NCI-H2196 (cell line): ENCODE results near the gene IGFBP6.
A peak's percentile ranks its signal among the peaks of the same experiment; 100 is the strongest.
"Not testable (repeated sequence)": the region's sequence is repeated elsewhere in the genome, so short reads cannot be mapped to it uniquely, and the experiment has no call there.

Source experiments
- DNase-seq: peaks from one replicate; lab custom pipeline; 2025; ENCODE audit not compliant: unreplicated experiment; lab: John Stamatoyannopoulos, UW

IGFBP6 gene

DNA sequence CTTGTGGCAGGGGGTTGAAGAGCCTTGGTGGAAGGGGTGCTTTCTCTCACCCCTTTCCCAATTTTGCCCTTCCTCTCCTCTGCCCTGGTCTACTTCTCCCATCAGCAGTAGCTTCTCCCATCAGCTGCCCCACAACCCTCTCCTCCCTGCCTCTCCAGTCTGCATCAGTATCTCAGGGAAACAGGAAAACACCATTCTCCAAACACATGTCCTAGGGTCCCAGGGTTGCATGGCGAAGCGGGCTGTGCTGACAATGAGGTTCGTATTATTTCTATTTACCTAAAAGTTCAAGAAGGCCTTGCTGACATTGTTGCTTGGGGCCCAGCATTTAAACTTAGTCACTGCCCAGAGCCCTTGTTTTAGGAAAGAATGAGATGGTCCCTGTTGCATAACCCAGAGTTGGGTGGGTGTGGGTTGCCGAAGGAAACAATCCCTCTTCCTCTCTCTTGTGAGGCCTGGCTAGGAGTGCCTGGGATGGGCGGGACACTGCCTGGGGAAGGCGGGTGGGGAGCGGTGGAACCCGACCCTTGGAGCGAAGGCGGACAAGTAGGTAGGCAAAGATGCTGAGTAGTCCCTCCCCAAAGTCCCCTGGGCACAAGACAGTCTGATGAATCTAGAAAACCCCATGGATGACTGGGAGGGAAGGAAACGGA lies 1.3 kb upstream of the IGFBP6 start:
- no peak for DNase-seq

DNA sequence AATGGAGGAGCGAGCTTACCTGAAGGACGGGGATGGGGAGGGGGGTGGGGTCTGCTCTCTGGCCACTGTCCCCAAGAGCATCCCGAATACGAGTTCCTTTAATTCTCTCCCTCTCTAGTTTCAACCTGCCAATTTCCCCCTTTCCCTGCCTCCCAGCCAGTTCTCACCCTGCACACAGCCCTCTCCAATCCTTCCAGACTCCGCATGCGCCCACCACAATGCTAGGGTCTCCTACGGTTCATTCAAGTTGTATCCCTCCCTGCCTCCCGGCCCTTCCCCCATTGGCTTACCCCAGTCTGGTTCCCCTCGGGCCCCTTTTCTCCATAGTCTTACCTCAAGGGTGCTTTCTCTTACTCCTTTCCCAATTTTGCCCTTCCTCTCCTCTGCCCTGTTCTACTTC lies 708 bp upstream of the IGFBP6 start:
- no peak for DNase-seq

- no peak for DNase-seq
These were observed 282 bp upstream of the IGFBP6 start for GRCh38 chr12:53097207-53097563.

DNA sequence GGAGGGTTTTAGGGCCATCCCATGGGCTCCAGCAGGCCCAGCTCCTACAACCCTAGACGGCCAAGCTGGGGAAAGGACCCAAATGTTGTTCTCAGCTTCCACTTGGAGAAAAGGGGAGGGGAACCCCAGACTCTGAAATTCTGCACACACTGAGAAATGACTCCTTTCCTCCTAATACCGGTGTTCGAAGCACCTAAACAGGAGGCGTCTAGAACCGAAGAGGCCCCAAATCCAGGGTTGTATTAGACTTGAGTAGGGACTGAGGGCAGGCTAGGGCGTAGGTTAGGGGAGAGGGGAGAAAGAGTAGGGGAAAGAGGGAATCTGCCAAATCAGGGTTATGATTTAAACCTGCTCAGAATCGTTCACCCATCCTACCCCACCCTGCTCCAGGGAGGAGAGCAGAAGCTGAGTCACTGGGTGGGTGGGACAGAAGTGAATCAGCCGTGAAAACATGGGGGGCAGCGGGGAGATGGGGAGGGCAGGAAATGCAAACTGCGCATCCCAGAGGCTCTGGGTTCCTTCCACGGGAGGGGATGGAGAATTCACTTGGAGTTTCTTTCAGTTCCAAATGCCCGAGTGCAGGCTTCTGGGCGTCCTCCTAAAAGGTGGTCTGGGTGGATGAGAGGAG lies 1.0 kb downstream of the IGFBP6 start:
- DNase-seq, result no peak

DNA sequence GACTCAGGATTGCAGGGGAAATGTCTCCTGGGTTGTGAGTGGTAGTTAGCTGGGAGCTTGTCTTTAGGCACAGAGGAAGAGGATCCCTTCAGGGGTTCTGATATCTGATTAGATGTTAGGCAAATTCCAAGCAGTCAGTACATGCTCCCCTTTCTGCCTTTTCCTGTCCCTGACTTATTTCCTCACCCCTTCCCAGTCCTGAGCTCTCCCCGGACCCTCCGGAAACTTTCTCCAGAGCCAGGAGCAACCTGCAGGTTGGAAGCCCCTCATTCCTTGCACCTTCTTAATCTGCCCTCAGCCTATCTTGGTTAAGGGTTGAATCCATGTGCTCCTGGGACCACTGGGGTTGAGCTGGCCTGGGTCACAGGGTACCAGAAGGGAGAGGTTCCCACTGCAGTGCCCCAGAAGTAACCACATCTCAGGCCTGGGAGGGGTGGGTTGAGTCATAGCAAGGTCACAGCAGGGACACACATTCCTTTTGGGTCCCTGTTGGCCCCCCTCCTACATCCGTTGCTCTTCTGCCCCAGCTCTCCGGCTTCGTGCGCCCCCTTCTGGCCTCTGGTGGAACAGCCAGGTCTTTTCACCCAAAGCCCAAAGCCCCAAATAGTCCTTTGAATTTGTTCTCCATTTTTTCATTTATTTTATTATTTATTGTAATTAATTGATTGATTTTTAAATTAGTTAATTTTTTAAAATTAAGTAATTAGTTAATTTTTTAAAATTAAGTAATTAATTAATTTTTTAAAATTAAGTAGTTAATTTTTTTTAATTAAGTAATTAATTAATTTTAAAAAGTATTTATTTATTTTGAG lies 1.8 kb downstream of the IGFBP6 start:
- peak; percentile 80 for DNase-seq

DNA sequence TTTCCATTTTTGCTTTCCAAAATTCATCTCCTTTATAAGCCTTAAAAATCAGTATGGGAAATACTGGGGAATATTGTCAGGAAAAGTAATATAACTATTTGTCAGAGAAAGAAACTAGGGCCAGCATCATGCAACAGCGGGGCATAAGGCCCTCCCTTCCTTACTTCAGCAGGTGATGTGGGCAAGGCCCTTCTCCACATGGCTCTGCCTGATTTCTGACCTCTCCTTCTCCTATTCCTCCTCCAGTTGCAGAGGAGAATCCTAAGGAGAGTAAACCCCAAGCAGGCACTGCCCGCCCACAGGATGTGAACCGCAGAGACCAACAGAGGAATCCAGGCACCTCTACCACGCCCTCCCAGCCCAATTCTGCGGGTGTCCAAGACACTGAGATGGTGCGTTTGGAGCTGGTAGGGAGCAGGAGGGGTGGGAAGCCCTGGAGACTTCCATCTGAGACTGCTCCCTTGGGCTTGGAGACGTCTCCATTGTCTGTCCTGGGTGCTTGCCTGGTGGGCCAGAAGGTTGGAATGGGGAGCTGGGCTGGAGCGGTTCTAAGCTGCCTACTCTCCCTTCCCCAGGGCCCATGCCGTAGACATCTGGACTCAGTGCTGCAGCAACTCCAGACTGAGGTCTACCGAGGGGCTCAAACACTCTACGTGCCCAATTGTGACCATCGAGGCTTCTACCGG lies 3.1 kb downstream of the IGFBP6 start:
- DNase-seq, result no peak

- no peak for DNase-seq
These were observed 3.8 kb downstream of the IGFBP6 start for GRCh38 chr12:53101266-53101665.

GRCh38 chr12:53101931-53102781 lies 4.7 kb downstream of the IGFBP6 start:
- no peak for DNase-seq

GRCh38 chr12:53102883-53103807 lies 5.7 kb downstream of the IGFBP6 start, which contains the start of gene SOAT2:
Gene SOAT2 (plus strand): TSS chr12:53103486. CDS start chr12:53103578, 92 bp downstream.
- no peak for DNase-seq

GRCh38 chr12:53103860-53104305 lies 6.4 kb downstream of the IGFBP6 start:
- no peak for DNase-seq

DNA sequence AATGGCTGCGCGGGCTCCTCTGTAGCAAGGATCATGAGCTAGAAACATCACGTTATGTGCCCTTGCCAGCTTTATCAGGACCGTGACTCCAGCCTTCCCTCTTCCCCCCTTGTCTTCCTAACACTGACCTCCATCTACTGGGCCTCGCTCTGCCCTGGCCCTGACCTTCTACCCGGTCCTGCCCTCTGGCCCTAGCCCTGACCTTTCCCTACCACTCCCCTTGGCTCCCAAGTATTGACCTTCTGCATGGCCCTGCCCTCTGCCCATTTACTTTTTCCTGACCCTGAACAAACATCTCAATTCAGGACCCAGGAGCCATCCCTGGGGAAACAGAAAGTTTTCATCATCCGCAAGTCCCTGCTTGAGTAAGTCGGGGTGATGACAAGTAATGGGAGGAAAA lies 7.8 kb downstream of the IGFBP6 start:
- no peak for DNase-seq

DNA sequence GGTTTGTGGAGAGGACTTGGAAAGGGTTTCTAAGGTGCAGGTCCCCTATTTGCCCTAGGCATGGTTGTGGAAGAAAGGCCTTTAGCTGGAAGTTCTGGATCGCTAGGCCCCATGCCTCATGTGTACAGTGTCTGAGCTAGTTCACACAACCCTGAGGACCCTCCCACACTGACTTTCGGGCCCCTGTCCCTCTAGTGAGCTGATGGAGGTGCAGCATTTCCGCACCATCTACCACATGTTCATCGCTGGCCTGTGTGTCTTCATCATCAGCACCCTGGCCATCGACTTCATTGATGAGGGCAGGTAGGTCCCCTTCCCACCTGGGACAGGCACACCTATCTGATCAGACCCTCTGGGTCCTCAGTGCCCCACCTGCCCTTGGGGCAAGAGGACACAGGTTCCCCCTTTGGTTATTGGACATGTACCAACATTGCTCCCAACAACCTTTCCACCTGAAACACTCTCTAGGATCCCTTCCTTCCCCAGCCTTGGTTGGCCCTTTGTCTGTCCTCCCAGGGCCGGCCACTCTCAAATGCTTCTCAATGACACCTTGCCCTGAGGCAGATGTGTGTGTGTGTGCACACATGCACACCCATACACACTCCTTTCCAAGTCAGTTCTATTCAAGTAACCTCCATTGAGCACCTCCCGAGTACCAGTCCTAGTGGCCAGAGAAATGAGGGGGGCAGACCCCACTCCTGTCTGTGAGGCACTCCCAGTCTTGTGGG lies 8.4 kb downstream of the IGFBP6 start:
- no peak for DNase-seq

DNA sequence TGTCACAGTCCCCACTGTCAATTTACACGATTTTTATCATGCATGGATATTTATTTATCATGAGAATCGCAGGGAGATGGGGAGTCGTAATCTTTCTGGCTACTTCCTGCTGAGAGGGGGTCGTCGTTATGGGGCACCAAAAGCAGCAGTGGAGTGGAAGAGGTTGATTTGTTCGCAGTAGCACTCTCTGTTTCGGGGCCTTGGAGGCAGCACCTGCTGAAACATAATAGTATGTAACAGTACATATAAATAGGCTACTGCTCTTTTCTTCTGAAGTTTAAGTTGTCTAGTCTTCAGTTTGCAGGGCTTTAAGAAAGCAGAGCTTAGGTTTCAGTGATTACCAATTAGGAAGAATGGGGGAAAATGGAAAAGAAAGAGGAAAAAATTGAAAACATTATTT lies 9.7 kb downstream of the IGFBP6 start:
- DNase-seq, result no peak

DNA sequence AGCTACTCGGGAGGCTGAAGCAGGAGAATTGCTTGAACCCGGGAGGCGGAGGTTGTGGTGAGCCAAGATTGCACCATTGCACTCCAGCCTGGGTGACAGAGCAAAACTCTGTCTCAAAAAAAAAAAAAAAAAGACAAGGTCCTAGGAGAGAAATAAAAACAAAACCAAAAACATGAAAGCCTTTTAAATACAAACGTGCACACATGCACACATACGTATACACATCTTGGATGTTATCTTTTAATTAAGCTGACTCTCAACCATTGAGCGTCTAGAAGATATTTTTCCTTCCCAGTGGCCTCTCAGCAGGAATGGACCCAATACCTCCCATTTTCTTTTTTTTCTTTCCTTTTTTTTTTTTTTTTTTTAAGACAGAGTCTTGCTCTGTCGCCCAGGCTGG lies 15.0 kb downstream of the IGFBP6 start:
- DNase-seq, result not testable (repeated sequence)

- no peak for DNase-seq
These were observed 15.8 kb downstream of the IGFBP6 start for GRCh38 chr12:53113136-53113705.

GRCh38 chr12:53113951-53114350 lies 16.5 kb downstream of the IGFBP6 start:
- DNase-seq, result no peak

GRCh38 chr12:53115112-53115890 lies 17.8 kb downstream of the IGFBP6 start:
- no peak for DNase-seq
